ENCODE data around the gene PDIA4. TPM values are rescaled to one million over a fixed set of nuclear protein-coding genes. Genes with fewer than 3 reads are reported as not detected.

PDIA4 gene, protein sequence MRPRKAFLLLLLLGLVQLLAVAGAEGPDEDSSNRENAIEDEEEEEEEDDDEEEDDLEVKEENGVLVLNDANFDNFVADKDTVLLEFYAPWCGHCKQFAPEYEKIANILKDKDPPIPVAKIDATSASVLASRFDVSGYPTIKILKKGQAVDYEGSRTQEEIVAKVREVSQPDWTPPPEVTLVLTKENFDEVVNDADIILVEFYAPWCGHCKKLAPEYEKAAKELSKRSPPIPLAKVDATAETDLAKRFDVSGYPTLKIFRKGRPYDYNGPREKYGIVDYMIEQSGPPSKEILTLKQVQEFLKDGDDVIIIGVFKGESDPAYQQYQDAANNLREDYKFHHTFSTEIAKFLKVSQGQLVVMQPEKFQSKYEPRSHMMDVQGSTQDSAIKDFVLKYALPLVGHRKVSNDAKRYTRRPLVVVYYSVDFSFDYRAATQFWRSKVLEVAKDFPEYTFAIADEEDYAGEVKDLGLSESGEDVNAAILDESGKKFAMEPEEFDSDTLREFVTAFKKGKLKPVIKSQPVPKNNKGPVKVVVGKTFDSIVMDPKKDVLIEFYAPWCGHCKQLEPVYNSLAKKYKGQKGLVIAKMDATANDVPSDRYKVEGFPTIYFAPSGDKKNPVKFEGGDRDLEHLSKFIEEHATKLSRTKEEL
- total RNA-seq, result 38.5 TPM

DNA sequence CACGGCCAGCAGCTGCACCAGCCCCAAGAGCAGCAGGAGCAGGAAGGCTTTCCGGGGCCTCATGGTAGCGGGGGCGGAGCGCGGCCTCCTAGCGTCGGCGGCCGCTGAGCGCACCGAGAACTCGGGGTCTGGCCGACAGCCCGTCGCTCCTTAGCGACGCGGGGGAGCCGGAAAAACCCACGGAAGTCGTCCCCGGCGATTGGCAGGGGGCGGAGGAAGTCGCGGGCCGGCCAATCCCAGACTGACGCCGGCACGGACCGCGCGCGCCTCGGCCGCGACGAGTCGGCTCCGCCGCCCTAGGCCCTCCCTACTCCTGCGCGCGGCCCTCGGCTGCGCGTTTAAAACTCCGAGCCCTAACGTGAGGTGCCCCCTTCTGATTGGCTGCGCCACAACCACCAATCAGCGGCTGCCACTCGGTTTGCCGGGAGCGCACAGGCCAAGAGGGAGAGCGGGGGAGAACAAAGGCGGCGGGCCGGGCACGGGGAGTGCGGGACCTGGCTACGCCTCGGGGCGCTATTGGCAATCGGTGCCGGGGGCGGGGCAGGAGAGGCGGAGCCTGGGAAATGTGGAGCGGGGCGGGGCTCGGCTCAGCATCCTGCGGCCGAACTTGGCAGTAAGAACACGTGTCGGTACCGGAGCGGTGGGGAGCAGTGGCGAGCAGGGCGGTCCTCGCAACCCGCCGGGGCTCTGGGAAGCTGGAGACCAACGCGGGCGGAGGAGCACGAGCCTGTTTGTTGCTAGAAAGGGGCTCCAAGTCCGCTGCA lies at the start of gene PDIA4:
TSS of gene PDIA4 (minus strand) at position 160 of the 764 bp plus-strand sequence. CDS start at position 63, 97 bp downstream.

Small RNAs within 50 kb of the gene (small RNA-seq; reads per million reads assigned to genes)
- not detected for gene COX6B1P1 (ENCODE audit: low replicate concordance)
- gene RNU6-650P (ENCODE audit: low replicate concordance), result not detected
- gene RNY1 (ENCODE audit: low replicate concordance), result 2,753 reads per million, percentile 99 among the genes with 10 or more reads in this experiment
- gene RNY3 (ENCODE audit: low replicate concordance), result 72.0 reads per million, percentile 95 among the genes with 10 or more reads in this experiment
- gene RNY4 (ENCODE audit: low replicate concordance), result 787 reads per million, percentile 98 among the genes with 10 or more reads in this experiment

Other genes with a start within 250 kb of the PDIA4 start
- gene EZH2, start 144.2 kb downstream of the PDIA4 start, total RNA-seq, result 43.5 TPM
- gene ZNF786, start 62.2 kb upstream of the PDIA4 start, total RNA-seq, result 17.8 TPM
- gene ZNF425, start 97.8 kb upstream of the PDIA4 start, total RNA-seq, result 5.3 TPM
- 41.0 TPM for gene ZNF398, start 118.9 kb upstream of the PDIA4 start, total RNA-seq
- gene ZNF282, start 167.0 kb upstream of the PDIA4 start, total RNA-seq, result 27.5 TPM
- 5.9 TPM for gene ZNF212, start 211.1 kb upstream of the PDIA4 start, total RNA-seq
- 21.6 TPM for gene ZNF783, start 233.7 kb upstream of the PDIA4 start, total RNA-seq

All from parietal lobe (tissue), 2 donors.